ENCODE results near the gene C3AR1.
"Not testable (repeated sequence)": the region's sequence is repeated elsewhere in the genome, so short reads cannot be mapped to it uniquely, and the experiment has no call there.

C3AR1 gene

GRCh38 chr12:8065991-8066594 lies at the start of gene C3AR1:
Gene C3AR1, minus strand, starts transcription at chr12:8066359. Its CDS starts 6,174 bp downstream, at chr12:8060185.
- no peak for FAIRE-seq
- peak; percentile 36 for DNase-seq (ENCODE audit: insufficient read length, low spot score)

GRCh38 chr12:8113117-8113516 lies 47.0 kb upstream of the C3AR1 start:
- not testable (repeated sequence) for FAIRE-seq; DNase-seq (ENCODE audit: insufficient read length, low spot score)

- FAIRE-seq (no peak), DNase-seq (ENCODE audit: insufficient read length, low spot score) (peak; percentile 54)
Measured at GRCh38 chr12:8108808-8109398, 42.7 kb upstream of the C3AR1 start.

- no peak for FAIRE-seq
- no peak for DNase-seq (ENCODE audit: insufficient read length, low spot score)
Measured at GRCh38 chr12:8099235-8099634, 33.1 kb upstream of the C3AR1 start.

- FAIRE-seq (peak; percentile 70), DNase-seq (ENCODE audit: insufficient read length, low spot score) (no peak)
Measured at GRCh38 chr12:8096281-8096915, 30.2 kb upstream of the C3AR1 start.

- DNase-seq (ENCODE audit: insufficient read length, low spot score) (no peak), FAIRE-seq (no peak)
Measured at GRCh38 chr12:8093291-8093690, 27.1 kb upstream of the C3AR1 start.

GRCh38 chr12:8089716-8090115 lies 23.6 kb upstream of the C3AR1 start:
- FAIRE-seq (no peak), DNase-seq (ENCODE audit: insufficient read length, low spot score) (no peak)

GRCh38 chr12:8089277-8089676 lies 23.1 kb upstream of the C3AR1 start:
- not testable (repeated sequence) for FAIRE-seq; DNase-seq (ENCODE audit: insufficient read length, low spot score)

GRCh38 chr12:8088574-8088973 lies 22.4 kb upstream of the C3AR1 start:
- FAIRE-seq (no peak), DNase-seq (ENCODE audit: insufficient read length, low spot score) (no peak)

GRCh38 chr12:8087666-8088065 lies 21.5 kb upstream of the C3AR1 start:
- DNase-seq (ENCODE audit: insufficient read length, low spot score) = no peak
- FAIRE-seq = no peak

GRCh38 chr12:8084351-8084750 lies 18.2 kb upstream of the C3AR1 start:
- FAIRE-seq; DNase-seq (ENCODE audit: insufficient read length, low spot score): not testable (repeated sequence)

GRCh38 chr12:8082808-8083100 lies 16.6 kb upstream of the C3AR1 start:
- FAIRE-seq = no peak
- no peak for DNase-seq (ENCODE audit: insufficient read length, low spot score)

GRCh38 chr12:8081251-8081920 lies 15.2 kb upstream of the C3AR1 start:
- DNase-seq (ENCODE audit: insufficient read length, low spot score) = no peak
- FAIRE-seq = no peak

- FAIRE-seq (no peak), DNase-seq (ENCODE audit: insufficient read length, low spot score) (no peak)
Measured at GRCh38 chr12:8080120-8080519, 14.0 kb upstream of the C3AR1 start.

- FAIRE-seq (no peak), DNase-seq (ENCODE audit: insufficient read length, low spot score) (no peak)
Measured at GRCh38 chr12:8078916-8079315, 12.8 kb upstream of the C3AR1 start.

- no peak for FAIRE-seq
Measured at GRCh38 chr12:8078398-8078797, 12.2 kb upstream of the C3AR1 start.

GRCh38 chr12:8077207-8077606 lies 11.0 kb upstream of the C3AR1 start:
- FAIRE-seq (no peak), DNase-seq (ENCODE audit: insufficient read length, low spot score) (peak; percentile 20)

More at GRCh38 chr12:8078398-8078797, 12.2 kb upstream of the C3AR1 start:
- DNase-seq (ENCODE audit: insufficient read length, low spot score) = peak; percentile 39

- DNase-seq (ENCODE audit: insufficient read length, low spot score) = no peak
- no peak for FAIRE-seq
Measured at GRCh38 chr12:8076366-8076765, 10.2 kb upstream of the C3AR1 start.

- no peak for FAIRE-seq
- no peak for DNase-seq (ENCODE audit: insufficient read length, low spot score)
Measured at GRCh38 chr12:8075935-8076334, 9.8 kb upstream of the C3AR1 start.

- DNase-seq (ENCODE audit: insufficient read length, low spot score); FAIRE-seq: not testable (repeated sequence)
Measured at GRCh38 chr12:8071820-8072219, 5.7 kb upstream of the C3AR1 start.

- no peak for FAIRE-seq
Measured at GRCh38 chr12:8069582-8069981, 3.4 kb upstream of the C3AR1 start.

GRCh38 chr12:8064131-8064530 lies 2.0 kb downstream of the C3AR1 start:
- FAIRE-seq = no peak
- no peak for DNase-seq (ENCODE audit: insufficient read length, low spot score)

More at GRCh38 chr12:8069582-8069981, 3.4 kb upstream of the C3AR1 start:
- no peak for DNase-seq (ENCODE audit: insufficient read length, low spot score)

Data from HTR-8/SVneo (cell line).